Kidney epithelial cell (primary cell): Measurements from ENCODE around the gene GNAS. TPM values are rescaled to one million over a fixed set of nuclear protein-coding genes. Genes with fewer than 3 reads are reported as not detected.

Experiments
- DNase-seq: peaks from one replicate; pipeline ENCODE4 v3.0.0-alpha.2; 2010; ENCODE audit warnings: low read depth
- H3K27me3 ChIP-seq: 2 replicates; pipeline ENCODE4 v1.6.0; 2011; ENCODE audit warnings: low read length; ENCODE audit not compliant: control insufficient read depth, insufficient read depth
- H3K36me3 ChIP-seq: 2 replicates; pipeline ENCODE4 v1.5.1; 2011; ENCODE audit warnings: low read length; ENCODE audit not compliant: control insufficient read depth, insufficient read depth
- H3K4me3 ChIP-seq: 2 replicates; pipeline ENCODE4 v1.5.1; 2011; ENCODE audit warnings: low read depth, mild to moderate bottlenecking, control low read depth, low read length
- CTCF ChIP-seq: IDR thresholded peaks from 2 replicates; pipeline ENCODE4 v1.5.1; 2011; ENCODE audit warnings: mild to moderate bottlenecking, moderate library complexity, low read length, control low read depth, inconsistent platforms; ENCODE audit not compliant: insufficient read depth, poor library complexity, severe bottlenecking
- total RNA-seq: library from RNA; depleted of rRNA; stranded (reverse); fragments of >200 nt; gene quantifications from 2 replicates; pipeline ENCODE4 v1.2.3, GENCODE V29; 2015

The GNAS gene
- total RNA-seq, 1 donor from 2014 or later: 851 TPM

GRCh38 chr20:58895448-58896180 lies 43.1 kb downstream of the GNAS start:
- no peak for TF ChIP-seq CTCF
- Histone ChIP-seq H3K36me3 (peaks cover 1% of the 10 kb centered on the region), H3K27me3 (no peaks in the 10 kb centered on the region), H3K4me3 (no peak overlapping the region)
- no peak for DNase-seq

GRCh38 chr20:58896820-58897219 lies 44.3 kb downstream of the GNAS start:
- TF ChIP-seq CTCF: no peak
- Histone ChIP-seq H3K27me3 (no peaks in the 10 kb centered on the region), H3K36me3 (peaks cover 4% of the 10 kb centered on the region), H3K4me3 (no peak overlapping the region)
- no peak for DNase-seq

GRCh38 chr20:58897488-58897887 lies 45.0 kb downstream of the GNAS start:
- Histone ChIP-seq H3K36me3 (peaks cover 4% of the 10 kb centered on the region), H3K27me3 (no peaks in the 10 kb centered on the region), H3K4me3 (no peak overlapping the region)
- no peak for TF ChIP-seq CTCF
- no peak for DNase-seq

- H3K36me3 ChIP-seq: peaks cover 4% of the 10 kb centered on the region
These were observed 46.3 kb downstream of the GNAS start for GRCh38 chr20:58898629-58899408.

GRCh38 chr20:58899512-58899911 lies 47.0 kb downstream of the GNAS start:
- no peaks in the 10 kb centered on the region for H3K27me3 ChIP-seq
- H3K4me3 ChIP-seq: no peak overlapping the region
- TF ChIP-seq CTCF: no peak
- DNase-seq: no peak
- H3K36me3 ChIP-seq: peaks cover 4% of the 10 kb centered on the region

More at GRCh38 chr20:58898629-58899408, 46.3 kb downstream of the GNAS start:
- no peak overlapping the region for H3K4me3 ChIP-seq
- H3K27me3 ChIP-seq: no peaks in the 10 kb centered on the region
- DNase-seq: no peak
- no peak for TF ChIP-seq CTCF
